Uterus (tissue), 4 donors: ENCODE measurements around the gene NLRP6. TPM values are rescaled to one million over a fixed set of nuclear protein-coding genes. Genes with fewer than 3 reads are reported as not detected.

Experiments used
- DNase-seq, 2 donors: peaks; one replicate each; pipeline ENCODE4 v3.0.0-alpha.2; 2019 to 2020
- H3K27ac ChIP-seq, 2 donors: fragments of 200-600 bp; sonication (generic); 1 replicate in 1 of 2; 2 replicates in 1 of 2; pipeline ENCODE4 v1.5.1; 2016 to 2018
- H3K27me3 ChIP-seq, 2 donors: fragments of 200-600 bp; sonication (generic); one replicate each; pipeline ENCODE4 v1.5.1; 2018 to 2019; ENCODE audit warnings: control low read depth in 1 of 2
- H3K36me3 ChIP-seq, 2 donors: fragments of 200-600 bp; sonication (generic); one replicate each; pipeline ENCODE4 v1.5.1; 2019; ENCODE audit warnings: control low read depth in 1 of 2
- H3K4me1 ChIP-seq, 2 donors: fragments of 200-600 bp; sonication (generic); one replicate each; pipeline ENCODE4 v1.5.1; 2018 to 2019; ENCODE audit warnings: control low read depth in 1 of 2
- H3K4me3 ChIP-seq, 2 donors: fragments of 200-600 bp; sonication (generic); 1 replicate in 1 of 2; 2 replicates in 1 of 2; pipeline ENCODE4 v1.5.1; 2018 to 2019; ENCODE audit warnings: mild to moderate bottlenecking in 1 of 2
- H3K9me3 ChIP-seq, 2 donors: fragments of 200-600 bp; sonication (generic); one replicate each; pipeline ENCODE4 v1.5.1; 2019; ENCODE audit warnings: control low read depth in 1 of 2
- POLR2A ChIP-seq, 2 donors: fragments of 450-650 bp; IDR thresholded peaks; one replicate each; pipeline ENCODE4 v1.6.1; 2016; ENCODE audit warnings: antibody characterized with exemption in 2 of 2, mild to moderate bottlenecking in 1 of 2, moderate library complexity in 1 of 2
- intact Hi-C: fragments of 100-400 bp; cut with DNase I; formaldehyde crosslinking; loops from one replicate; pipeline ENCODE4 v1.15.1; 2023; ENCODE audit warnings: low total_unique reads
- total RNA-seq, 4 donors: library from RNA; depleted of rRNA in 3 of 4; stranded (reverse); fragments of >200 nt in 3 of 4; gene quantifications; one replicate each; pipeline versions ENCODE4 v1.1.0 to v1.2.4, GENCODE V29; 2014 to 2023
- TF ChIP-seq, protein P1 (sequence below), 4 experiments: fragments of 200-600 bp in 2 of 4; fragments of 450-650 bp in 2 of 4; sonication (generic) in 2 of 4; IDR thresholded peaks; one replicate each; pipeline ENCODE4 v1.5.1; 2016 to 2019; ENCODE audit warnings: antibody characterized with exemption in 4 of 4, mild to moderate bottlenecking in 2 of 4, moderate library complexity in 1 of 4
- donor health status: DM: yes; HTN: yes; CAD: no.

The NLRP6 gene
- total RNA-seq, 4 donors from 2014 or later: 0.30 to 0.51 TPM; not detected in 2

DNA sequence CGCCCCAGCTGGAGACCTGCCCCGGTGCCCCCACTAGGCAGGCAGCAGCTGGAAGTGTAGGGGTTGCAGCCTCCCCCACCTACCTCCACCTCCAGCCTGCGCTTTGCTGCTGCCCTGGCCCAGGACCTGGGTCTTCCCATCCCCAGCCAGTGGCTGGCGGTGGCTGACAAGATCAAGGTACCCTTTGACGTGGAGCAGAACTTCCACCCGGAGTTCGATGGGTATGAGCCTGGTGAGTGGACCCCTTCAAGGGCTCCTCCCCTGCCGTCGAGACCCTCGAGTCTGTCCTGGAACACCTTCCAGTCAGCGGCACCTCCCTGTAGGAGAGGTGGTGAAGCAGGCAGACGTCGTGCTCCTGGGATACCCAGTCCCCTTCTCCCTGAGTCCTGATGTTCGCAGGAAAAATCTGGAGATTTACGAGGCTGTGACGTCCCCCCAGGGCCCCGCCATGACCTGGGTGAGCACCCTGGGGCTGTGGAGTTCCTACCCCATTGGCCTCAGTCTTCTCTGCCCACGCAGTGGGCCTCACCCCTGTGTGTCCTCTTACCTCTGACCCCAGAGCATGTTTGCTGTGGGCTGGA, 15.2 kb downstream of the NLRP6 start:
- H3K36me3 ChIP-seq: no peaks in the 10 kb centered on the region
- no peak overlapping the region for H3K4me3 ChIP-seq
- intact Hi-C loops: loop anchor here (5.0 kb wide), 1 partner anchor 74 kb away; the partner anchor contains the start of gene B4GALNT4
- no peaks in the 10 kb centered on the region for H3K9me3 ChIP-seq
- no peaks in the 10 kb centered on the region for H3K27me3 ChIP-seq
- no peak overlapping the region for H3K27ac ChIP-seq
- no peak for TF ChIP-seq POLR2A (IDR thresholded peaks at IDR 0.05)
- TF ChIP-seq, protein P1, sequence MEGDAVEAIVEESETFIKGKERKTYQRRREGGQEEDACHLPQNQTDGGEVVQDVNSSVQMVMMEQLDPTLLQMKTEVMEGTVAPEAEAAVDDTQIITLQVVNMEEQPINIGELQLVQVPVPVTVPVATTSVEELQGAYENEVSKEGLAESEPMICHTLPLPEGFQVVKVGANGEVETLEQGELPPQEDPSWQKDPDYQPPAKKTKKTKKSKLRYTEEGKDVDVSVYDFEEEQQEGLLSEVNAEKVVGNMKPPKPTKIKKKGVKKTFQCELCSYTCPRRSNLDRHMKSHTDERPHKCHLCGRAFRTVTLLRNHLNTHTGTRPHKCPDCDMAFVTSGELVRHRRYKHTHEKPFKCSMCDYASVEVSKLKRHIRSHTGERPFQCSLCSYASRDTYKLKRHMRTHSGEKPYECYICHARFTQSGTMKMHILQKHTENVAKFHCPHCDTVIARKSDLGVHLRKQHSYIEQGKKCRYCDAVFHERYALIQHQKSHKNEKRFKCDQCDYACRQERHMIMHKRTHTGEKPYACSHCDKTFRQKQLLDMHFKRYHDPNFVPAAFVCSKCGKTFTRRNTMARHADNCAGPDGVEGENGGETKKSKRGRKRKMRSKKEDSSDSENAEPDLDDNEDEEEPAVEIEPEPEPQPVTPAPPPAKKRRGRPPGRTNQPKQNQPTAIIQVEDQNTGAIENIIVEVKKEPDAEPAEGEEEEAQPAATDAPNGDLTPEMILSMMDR (IDR thresholded peaks at IDR 0.05): no peak
- H3K4me1 ChIP-seq: no peaks in the 10 kb centered on the region
- no peak for DNase-seq

DNA sequence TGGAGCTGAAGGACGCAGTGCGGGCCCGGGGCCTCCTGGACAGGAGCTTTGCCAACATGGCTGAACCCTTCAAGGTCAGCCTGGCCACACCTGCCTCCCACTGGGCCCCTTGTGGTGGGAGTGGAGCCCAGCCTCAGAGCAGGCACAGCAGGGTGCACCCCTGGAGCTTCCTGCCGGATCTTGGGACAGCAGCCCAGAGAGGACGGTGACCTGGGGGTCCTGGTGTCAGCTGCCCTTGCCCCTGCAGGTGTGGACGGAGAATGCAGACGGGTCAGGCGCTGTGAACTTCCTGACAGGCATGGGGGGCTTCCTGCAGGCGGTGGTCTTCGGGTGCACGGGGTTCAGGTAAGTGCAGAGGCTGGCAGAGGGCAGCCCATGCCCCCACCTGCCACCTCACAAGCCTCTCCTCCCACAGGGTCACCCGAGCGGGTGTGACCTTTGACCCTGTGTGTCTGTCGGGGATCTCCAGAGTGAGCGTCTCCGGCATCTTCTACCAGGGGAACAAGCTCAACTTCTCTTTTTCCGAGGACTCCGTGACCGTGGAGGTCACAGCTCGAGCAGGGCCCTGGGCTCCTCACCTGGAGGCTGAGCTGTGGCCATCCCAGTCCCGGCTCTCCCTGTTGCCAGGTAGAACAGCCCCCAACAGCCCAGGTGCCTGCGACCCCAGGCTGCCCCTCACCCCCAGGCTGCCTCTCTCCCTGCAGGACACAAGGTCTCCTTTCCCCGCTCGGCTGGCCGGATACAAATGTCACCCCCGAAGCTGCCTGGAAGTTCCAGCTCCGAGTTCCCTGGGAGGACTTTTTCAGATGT, 15.8 kb downstream of the NLRP6 start:
- no peak overlapping the region for H3K27ac ChIP-seq
- no peak overlapping the region for H3K4me3 ChIP-seq
- no peaks in the 10 kb centered on the region for H3K27me3 ChIP-seq
- H3K36me3 ChIP-seq: no peaks in the 10 kb centered on the region
- H3K4me1 ChIP-seq: no peaks in the 10 kb centered on the region
- intact Hi-C loops: loop anchor here (5.0 kb wide), 1 partner anchor 73 kb away; the partner anchor contains the start of gene B4GALNT4
- TF ChIP-seq, protein P1 (IDR thresholded peaks at IDR 0.05): no peak
- TF ChIP-seq POLR2A (IDR thresholded peaks at IDR 0.05): no peak
- no peaks in the 10 kb centered on the region for H3K9me3 ChIP-seq
- no peak for DNase-seq

DNA sequence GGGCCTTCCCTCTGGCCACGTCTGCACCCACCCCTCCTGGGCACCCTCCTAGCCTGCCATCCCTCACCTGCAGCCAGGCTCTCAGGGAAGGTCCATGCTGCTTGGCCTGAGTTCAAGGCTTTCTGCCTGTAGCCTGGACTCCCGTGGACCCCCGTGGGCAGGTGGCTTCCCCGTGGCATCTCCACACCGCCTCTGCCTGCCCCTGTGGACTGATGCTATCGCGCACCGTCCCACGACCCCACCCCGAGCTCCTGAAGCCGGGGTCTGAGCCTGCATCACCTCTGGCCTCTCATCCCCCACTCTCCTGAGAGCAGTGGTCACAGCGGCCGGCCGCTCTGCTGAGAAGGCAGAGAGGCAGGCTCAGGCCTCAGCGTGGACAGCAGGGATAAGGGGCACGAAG, 16.6 kb downstream of the NLRP6 start:
- no peak for TF ChIP-seq POLR2A (IDR thresholded peaks at IDR 0.05)
- TF ChIP-seq, protein P1 (IDR thresholded peaks at IDR 0.05): no peak
- intact Hi-C loops: loop anchor here (5.0 kb wide), 1 partner anchor 73 kb away; the partner anchor contains the start of gene B4GALNT4
- no peaks in the 10 kb centered on the region for H3K36me3 ChIP-seq
- H3K4me3 ChIP-seq: no peak overlapping the region
- H3K27me3 ChIP-seq: peaks cover 0 to 5% of the 10 kb centered on the region in 2 donors
- peak in 1 of 2 donors; percentile 16 for DNase-seq
- H3K9me3 ChIP-seq: no peaks in the 10 kb centered on the region
- H3K4me1 ChIP-seq: no peaks in the 10 kb centered on the region
- no peak overlapping the region for H3K27ac ChIP-seq

DNA sequence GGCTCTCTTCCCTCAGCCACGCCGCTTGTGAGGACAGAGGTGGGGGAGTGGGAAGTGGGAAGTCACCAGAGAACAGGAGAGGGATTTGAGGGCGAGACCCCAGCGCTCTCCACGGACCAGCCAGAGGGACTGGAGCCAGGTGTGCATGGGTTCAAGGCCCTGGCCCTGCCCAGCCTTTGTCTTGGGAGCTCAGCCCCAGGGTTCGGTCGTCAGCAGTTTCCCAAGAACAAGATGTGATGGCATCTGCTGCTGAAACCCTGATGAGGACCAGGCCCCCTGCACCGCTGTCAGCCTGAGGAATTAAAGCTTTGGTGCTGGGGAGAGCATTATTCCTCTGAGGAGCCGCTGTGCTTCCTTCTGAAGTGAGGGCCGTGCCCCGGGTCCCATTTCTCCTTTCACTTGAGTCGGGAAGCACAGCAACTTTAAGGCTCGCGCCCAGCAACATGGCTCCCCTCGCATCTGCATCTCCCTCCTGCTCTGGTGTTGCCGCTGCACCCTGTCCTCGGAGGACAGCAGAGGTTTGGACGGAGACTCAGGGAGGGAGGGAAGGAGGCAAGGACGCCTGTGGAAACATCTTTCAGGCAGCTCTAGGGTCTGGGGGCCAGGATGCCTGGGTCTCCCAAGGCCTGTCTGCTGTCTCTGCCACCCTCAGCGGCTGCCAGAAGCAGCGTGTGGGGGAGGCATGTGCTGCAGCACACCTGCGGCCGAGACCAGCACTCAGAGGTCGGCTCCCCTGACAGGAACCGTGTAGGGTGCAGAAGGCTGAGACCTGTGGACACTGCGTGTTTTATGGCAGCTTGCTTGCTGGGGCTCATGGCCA, 17.4 kb downstream of the NLRP6 start:
- no peak for DNase-seq
- H3K27me3 ChIP-seq: peaks cover 0 to 5% of the 10 kb centered on the region in 2 donors
- H3K9me3 ChIP-seq: no peaks in the 10 kb centered on the region
- no peak overlapping the region for H3K27ac ChIP-seq
- H3K4me1 ChIP-seq: no peaks in the 10 kb centered on the region
- intact Hi-C loops: no loop called here
- H3K36me3 ChIP-seq: no peaks in the 10 kb centered on the region
- no peak overlapping the region for H3K4me3 ChIP-seq
- TF ChIP-seq, protein P1 (IDR thresholded peaks at IDR 0.05): no peak
- TF ChIP-seq POLR2A (IDR thresholded peaks at IDR 0.05): no peak
